Measurements from ENCODE around the gene C12orf76. TPM values are rescaled to one million over a fixed set of nuclear protein-coding genes. Genes with fewer than 3 reads are reported as not detected.
A peak's percentile ranks its signal among the peaks of the same experiment; 100 is the strongest.
"Not testable (repeated sequence)": the region's sequence is repeated elsewhere in the genome, so short reads cannot be mapped to it uniquely, and the experiment has no call there.

C12orf76 gene
- total RNA-seq, 4 donors from 2014 or later: 9.3 to 11.0 (median 10.1) TPM; not detected in 1

GRCh38 chr12:110012659-110013058, 35.7 kb downstream of the C12orf76 start:
- Histone ChIP-seq H3K4me3 (no peak overlapping the region), H3K27me3 (no peaks in the 10 kb centered on the region), H3K27ac (peak overlapping the region in 2 of 4 donors; percentile 18 to 59), H3K9me3 (no peaks in the 10 kb centered on the region), H3K36me3 (peaks cover 0 to 42% (median 11%) of the 10 kb centered on the region in 4 donors), H3K4me1 (peaks cover 0 to 16% (median 0%) of the 10 kb centered on the region in 4 donors)
- no peak for DNase-seq
- TF ChIP-seq EP300 (IDR thresholded peaks at IDR 0.05; ENCODE audit: low read depth) (no peak), POLR2A (IDR thresholded peaks at IDR 0.05) (no peak), POLR2AphosphoS5 (IDR thresholded peaks at IDR 0.05) (no peak), CTCF (IDR thresholded peaks at IDR 0.05) (no peak)
- in situ Hi-C loops (cut with MboI; ENCODE audit: low pct_ligation_motif_present in 1 of 4, low pct_unique_long_range_greater_than_20kb in 1 of 4, low sequenced_read_pairs in 3 of 4) (no loop called here), intact Hi-C loops (cut with DNase I; ENCODE audit: low total_unique reads) (no loop called here)
- WGBS, 2 donors (ENCODE audit: low coverage in 1 of 2): 75 to 93% methylated on average over 4 of the region's 4 CpGs

- no peaks in the 10 kb centered on the region for H3K27me3 ChIP-seq
- H3K9me3 ChIP-seq: no peaks in the 10 kb centered on the region
- WGBS, 2 donors (ENCODE audit: low coverage in 1 of 2): 72 to 88% methylated on average over 1 to 6 of the region's 6 CpGs
- no peak for TF ChIP-seq CTCF (IDR thresholded peaks at IDR 0.05)
- no peak for TF ChIP-seq EP300 (IDR thresholded peaks at IDR 0.05; ENCODE audit: low read depth)
- no peak for TF ChIP-seq POLR2A (IDR thresholded peaks at IDR 0.05)
- no peak for TF ChIP-seq POLR2AphosphoS5 (IDR thresholded peaks at IDR 0.05)
- peaks cover 0 to 16% (median 0%) of the 10 kb centered on the region in 4 donors for H3K4me1 ChIP-seq
- intact Hi-C loops (cut with DNase I; ENCODE audit: low total_unique reads): no loop called here
- H3K4me3 ChIP-seq: no peak overlapping the region
- H3K27ac ChIP-seq: peak overlapping the region in 2 of 4 donors; percentile 22 to 59
- in situ Hi-C loops (cut with MboI; ENCODE audit: low pct_ligation_motif_present in 1 of 4, low pct_unique_long_range_greater_than_20kb in 1 of 4, low sequenced_read_pairs in 3 of 4): no loop called here
- H3K36me3 ChIP-seq: peaks cover 0 to 37% (median 11%) of the 10 kb centered on the region in 4 donors
- DNase-seq: peak; percentile 65
Observed at GRCh38 chr12:110012137-110012536, 36.2 kb downstream of the C12orf76 start.

- no peaks in the 10 kb centered on the region for H3K27me3 ChIP-seq
- TF ChIP-seq EP300 (IDR thresholded peaks at IDR 0.05; ENCODE audit: low read depth) (no peak), POLR2AphosphoS5 (IDR thresholded peaks at IDR 0.05) (no peak), POLR2A (IDR thresholded peaks at IDR 0.05) (no peak), CTCF (IDR thresholded peaks at IDR 0.05) (no peak)
- 73 to 98% methylated on average over 9 to 13 of the region's 13 CpGs for WGBS, 2 donors (ENCODE audit: low coverage in 1 of 2)
- peak overlapping the region in 2 of 4 donors; percentile 22 to 59 for H3K27ac ChIP-seq
- H3K4me1 ChIP-seq: peaks cover 0 to 16% (median 0%) of the 10 kb centered on the region in 4 donors
- peaks cover 0 to 28% (median 6%) of the 10 kb centered on the region in 4 donors for H3K36me3 ChIP-seq
- intact Hi-C loops (cut with DNase I; ENCODE audit: low total_unique reads) (no loop called here), in situ Hi-C loops (cut with MboI; ENCODE audit: low pct_ligation_motif_present in 1 of 4, low pct_unique_long_range_greater_than_20kb in 1 of 4, low sequenced_read_pairs in 3 of 4) (no loop called here)
- no peaks in the 10 kb centered on the region for H3K9me3 ChIP-seq
- DNase-seq: peak; percentile 35
- H3K4me3 ChIP-seq: no peak overlapping the region
Observed at GRCh38 chr12:110010853-110011723, 37.2 kb downstream of the C12orf76 start.

GRCh38 chr12:110008681-110009398, 39.5 kb downstream of the C12orf76 start:
- H3K4me3 ChIP-seq; H3K27me3 ChIP-seq; H3K9me3 ChIP-seq; intact Hi-C loops (cut with DNase I; ENCODE audit: low total_unique reads); H3K27ac ChIP-seq; DNase-seq; in situ Hi-C loops (cut with MboI; ENCODE audit: low pct_ligation_motif_present in 1 of 4, low pct_unique_long_range_greater_than_20kb in 1 of 4, low sequenced_read_pairs in 3 of 4): not testable (repeated sequence)
- WGBS, 2 donors (ENCODE audit: low coverage in 1 of 2): 82 to 93% methylated on average over 12 to 15 of the region's 15 CpGs
- Histone ChIP-seq H3K4me1 (peaks cover 5 to 35% (median 10%) of the 10 kb centered on the region in 4 donors), H3K36me3 (peaks cover 0 to 16% (median 3%) of the 10 kb centered on the region in 4 donors)
